HCT116 (cell line): ENCODE measurements around the gene DNASE1L1. TPM values are rescaled to one million over a fixed set of nuclear protein-coding genes. Genes with fewer than 3 reads are reported as not detected.

Experiments
- ATAC-seq: fragments of 200-7000 bp; cut with Tn5 transposase; 2 replicates; pipeline ENCODE4 v1.9.1; 2020; ENCODE audit warnings: mild to moderate bottlenecking, moderate library complexity
- BruUV-seq: library from RNA; stranded (reverse); fragments of 400-500 nt; replicated peaks from 2 replicates; lab custom pipeline; 2021; lab: Mats Ljungman, UMichigan
- CTCF ChIA-PET: fragments of 300-600 bp; sonication (Branson Sonifier 250); formaldehyde crosslinking; loops from one replicate; lab custom pipeline; 2021; ENCODE audit warnings: antibody characterized with exemption; lab: Charles Lee
- POLR2A ChIA-PET: fragments of 300-600, 350-600 bp; sonication (Branson Sonifier 250); formaldehyde crosslinking; loops from one replicate; lab custom pipeline; 2021; ENCODE audit warnings: antibody characterized with exemption; lab: Charles Lee
- RAD21 ChIA-PET, 2 experiments: fragments of 300-600 bp; sonication (Branson Sonifier 250); formaldehyde crosslinking; loops; one replicate each; lab custom pipeline; 2023; ENCODE audit warnings: low total read pairs in 2 of 2; ENCODE audit not compliant: uncharacterized antibody in 2 of 2, unreplicated experiment in 2 of 2, low non-redundant PET in 1 of 2; lab: Charles Lee
- DNase-seq: peaks from one replicate; pipeline ENCODE4 v3.0.0-alpha.2; 2010; ENCODE audit warnings: low read depth, low spot score
- H2AFZ ChIP-seq: fragments of 200-600 bp; shearing (Covaris generic), sonication (generic); 2 replicates; pipeline ENCODE4 v1.6.1; 2017; ENCODE audit warnings: low read depth, mixed run types, mixed read lengths, antibody characterized with exemption, low read length; ENCODE audit not compliant: poor library complexity, severe bottlenecking
- H3K27ac ChIP-seq: 2 replicates; pipeline ENCODE4 v1.5.1; 2012; ENCODE audit warnings: low read depth, low read length
- H3K27me3 ChIP-seq: fragments of 200-600 bp; sonication (generic); 2 replicates; pipeline ENCODE4 v1.6.1; 2016; ENCODE audit warnings: mixed run types, low read length, mixed read lengths; ENCODE audit not compliant: insufficient read depth
- H3K36me3 ChIP-seq, 2 experiments: fragments of 200-500 bp in 1 of 2; fragments of 200-600 bp in 1 of 2; sonication (Bioruptor generic) in 1 of 2; sonication (generic) in 1 of 2; 2 replicates each; pipeline versions ENCODE4 v1.5.1 to v1.6.1; 2014 to 2016; ENCODE audit warnings: low read length in 2 of 2, inconsistent platforms in 1 of 2, mixed read lengths in 1 of 2, mixed run types in 1 of 2; ENCODE audit not compliant: insufficient read depth in 2 of 2, control insufficient read depth in 1 of 2
- H3K4me1 ChIP-seq, 2 experiments: fragments of 200-600 bp in 1 of 2; sonication (generic) in 1 of 2; 2 replicates each; pipeline versions ENCODE4 v1.5.1 to v1.6.1; 2012 to 2017; ENCODE audit warnings: low read length in 2 of 2, inconsistent platforms in 1 of 2, mild to moderate bottlenecking in 1 of 2, mixed read lengths in 1 of 2, mixed run types in 1 of 2, moderate library complexity in 1 of 2; ENCODE audit not compliant: insufficient read depth in 2 of 2, control insufficient read depth in 1 of 2
- H3K4me2 ChIP-seq: fragments of 200-600 bp; sonication (generic); 2 replicates; pipeline ENCODE4 v1.6.1; 2017; ENCODE audit warnings: mixed run types, low read length, mixed read lengths
- H3K4me3 ChIP-seq, 2 experiments: fragments of 200-600 bp in 1 of 2; sonication (generic) in 1 of 2; replicated peaks in 1 of 2; 2 replicates each; pipeline ENCODE4 v1.5.1; 2011 to 2016; ENCODE audit warnings: low read length in 2 of 2, control low read depth in 1 of 2, low read depth in 1 of 2, mild to moderate bottlenecking in 1 of 2, mixed read lengths in 1 of 2, mixed run types in 1 of 2
- H3K79me2 ChIP-seq: fragments of 200-600 bp; sonication (generic); 2 replicates; pipeline ENCODE4 v1.6.1; 2017; ENCODE audit warnings: mild to moderate bottlenecking, mixed run types, low read length, moderate library complexity, mixed read lengths; ENCODE audit not compliant: insufficient read depth
- H3K9ac ChIP-seq: fragments of 200-600 bp; sonication (generic); 2 replicates; pipeline ENCODE4 v1.6.1; 2016; ENCODE audit warnings: low read length, mixed read lengths
- H3K9me2 ChIP-seq: fragments of 200-600 bp; sonication (generic), shearing (Covaris generic); 2 replicates; pipeline ENCODE4 v1.6.1; 2017; ENCODE audit warnings: mixed run types, mild to moderate bottlenecking, moderate library complexity; ENCODE audit not compliant: insufficient read depth
- H3K9me3 ChIP-seq, 2 experiments: fragments of 200-500 bp in 1 of 2; fragments of 200-600 bp in 1 of 2; sonication (Bioruptor generic) in 1 of 2; sonication (generic) in 1 of 2; 2 replicates each; pipeline ENCODE4 v1.6.1; 2014 to 2017; ENCODE audit warnings: low read length in 2 of 2, mixed read lengths in 2 of 2, inconsistent platforms in 1 of 2, low read depth in 1 of 2, mild to moderate bottlenecking in 1 of 2, mixed run types in 1 of 2, moderate library complexity in 1 of 2; ENCODE audit not compliant: control insufficient read depth in 1 of 2, insufficient read depth in 1 of 2
- H4K20me1 ChIP-seq: fragments of 200-600 bp; sonication (generic), shearing (Covaris generic); 2 replicates; pipeline ENCODE4 v1.6.1; 2017; ENCODE audit warnings: mixed run types, mild to moderate bottlenecking, moderate library complexity; ENCODE audit not compliant: insufficient read depth
- CBX3 ChIP-seq: IDR thresholded peaks from 2 replicates; pipeline ENCODE4 v1.6.1; 2012; ENCODE audit warnings: low read depth
- EZH2 ChIP-seq: fragments of 200-600 bp; sonication (generic); IDR thresholded peaks from 2 replicates; pipeline ENCODE4 v1.6.1; 2017; ENCODE audit warnings: antibody characterized with exemption, mixed run types
- FOSL1 ChIP-seq: IDR thresholded peaks from 2 replicates; pipeline ENCODE4 v1.6.1; 2012; ENCODE audit warnings: low read depth
- RAD21 ChIP-seq: IDR thresholded peaks from 2 replicates; pipeline ENCODE4 v1.6.1; 2012; ENCODE audit warnings: low read depth, mild to moderate bottlenecking
- ZNF274 ChIP-seq: fragments of 200-500 bp; sonication (Bioruptor generic); IDR thresholded peaks from 2 replicates; pipeline ENCODE4 v1.6.1; 2014; ENCODE audit warnings: mild to moderate bottlenecking, low read depth, low read length, inconsistent platforms
- intact Hi-C: fragments of 100-400 bp; cut with micrococcal nuclease; formaldehyde crosslinking; loops from 2 replicates; pipeline ENCODE4 v1.10.0; 2022
- microRNA-seq: library from miRNA; unstranded; fragments of <30 nt; microRNA quantifications from one replicate; pipeline ENCODE4, GENCODE V29; 2016; ENCODE audit warnings: borderline number of aligned reads
- total RNA-seq: library from RNA; stranded (reverse); gene quantifications from one replicate; pipeline ENCODE4 v1.2.1, GENCODE V29; 2021; ENCODE audit not compliant: unreplicated experiment
- TF ChIP-seq, protein P1 (sequence below): IDR thresholded peaks from 2 replicates; pipeline ENCODE4 v1.6.1; 2012

DNASE1L1 gene
- total RNA-seq, 1 experiment from 2014 or later = 16.5 TPM

DNA sequence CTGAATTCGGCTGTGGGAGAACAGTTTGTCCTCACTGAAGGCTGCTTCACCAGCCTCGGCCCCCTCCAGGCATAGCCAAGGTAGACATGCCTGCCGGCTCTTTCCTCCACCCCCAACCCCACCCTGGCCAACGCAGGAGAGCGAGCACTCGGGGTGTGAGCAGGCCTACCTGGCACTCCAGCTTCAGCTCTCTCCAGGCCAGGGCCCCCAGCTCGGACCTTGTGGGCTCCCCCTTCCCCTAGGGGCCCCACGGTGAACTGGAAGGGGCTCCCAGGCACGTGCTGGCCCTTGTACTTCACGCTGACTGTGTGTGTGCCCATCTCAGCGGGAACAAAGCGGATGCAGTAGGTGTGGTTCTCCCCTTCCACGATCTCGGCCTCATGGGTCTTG lies 57.0 kb downstream of the DNASE1L1 start:
- H3K4me1 ChIP-seq = no peaks in the 10 kb centered on the region
- H3K9me3 ChIP-seq = no peaks in the 10 kb centered on the region
- RAD21 ChIA-PET = no interaction called here
- H4K20me1 ChIP-seq = no peaks in the 10 kb centered on the region
- CTCF ChIA-PET = no interaction called here
- no peak overlapping the region for H3K9ac ChIP-seq
- no peak overlapping the region for H3K4me2 ChIP-seq
- no peak overlapping the region for H2AFZ ChIP-seq
- no peak overlapping the region for H3K4me3 ChIP-seq
- DNase-seq = no peak
- no TSS peak for BruUV-seq
- no peaks in the 10 kb centered on the region for H3K79me2 ChIP-seq
- H3K36me3 ChIP-seq = peaks cover 6 to 8% of the 10 kb centered on the region in 2 experiments; a peak in 2 of 4 replicates
- no peak for TF ChIP-seq CBX3
- TF ChIP-seq RAD21 = no peak
- TF ChIP-seq EZH2 = no peak
- TF ChIP-seq FOSL1 = no peak
- TF ChIP-seq, protein P1, sequence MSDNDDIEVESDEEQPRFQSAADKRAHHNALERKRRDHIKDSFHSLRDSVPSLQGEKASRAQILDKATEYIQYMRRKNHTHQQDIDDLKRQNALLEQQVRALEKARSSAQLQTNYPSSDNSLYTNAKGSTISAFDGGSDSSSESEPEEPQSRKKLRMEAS = no peak
- TF ChIP-seq ZNF274 = no peak
- H3K9me2 ChIP-seq = no peaks in the 10 kb centered on the region
- no peaks in the 10 kb centered on the region for H3K27me3 ChIP-seq
- intact Hi-C loops = no loop called here
- POLR2A ChIA-PET = no interaction called here
- no peak overlapping the region for H3K27ac ChIP-seq
- no peak for ATAC-seq

Small RNA genes within 50 kb of the gene (microRNA-seq; reads per million reads assigned to microRNA genes)
- not detected for gene MIR6858

Other genes starting within 250 kb of the DNASE1L1 start
- not detected for gene OPN1MW, start 226.7 kb downstream of the DNASE1L1 start, total RNA-seq
- not detected for gene OPN1MW2, start 189.5 kb downstream of the DNASE1L1 start, total RNA-seq
- not detected for gene OPN1MW3, start 151.7 kb downstream of the DNASE1L1 start, total RNA-seq
- gene TEX28, start 114.1 kb downstream of the DNASE1L1 start, total RNA-seq = not detected
- 0.34 TPM for gene TKTL1, start 113.5 kb downstream of the DNASE1L1 start, total RNA-seq
- gene FLNA, start 34.6 kb downstream of the DNASE1L1 start, total RNA-seq = 546 TPM
- gene EMD, start 30.0 kb downstream of the DNASE1L1 start, total RNA-seq = 102 TPM
- gene RPL10, start 10.9 kb downstream of the DNASE1L1 start, total RNA-seq = 3,069 TPM
- 28.0 TPM for gene TAFAZZIN, start 2.3 kb upstream of the DNASE1L1 start, total RNA-seq
- 53.4 TPM for gene ATP6AP1, start 19.4 kb upstream of the DNASE1L1 start, total RNA-seq
- gene GDI1, start 27.9 kb upstream of the DNASE1L1 start, total RNA-seq = 122 TPM
- gene FAM50A, start 34.9 kb upstream of the DNASE1L1 start, total RNA-seq = 46.5 TPM
- 89.3 TPM for gene PLXNA3, start 49.0 kb upstream of the DNASE1L1 start, total RNA-seq
- gene LAGE3, start 70.0 kb upstream of the DNASE1L1 start, total RNA-seq = 42.8 TPM
- 37.4 TPM for gene UBL4A, start 77.4 kb upstream of the DNASE1L1 start, total RNA-seq
- gene SLC10A3, start 81.4 kb upstream of the DNASE1L1 start, total RNA-seq = 16.2 TPM
- gene FAM3A, start 107.0 kb upstream of the DNASE1L1 start, total RNA-seq = 15.6 TPM
- gene G6PD, start 137.6 kb upstream of the DNASE1L1 start, total RNA-seq = 109 TPM
- 24.0 TPM for gene IKBKG, start 138.4 kb upstream of the DNASE1L1 start, total RNA-seq
- not detected for gene CTAG1A, start 175.9 kb upstream of the DNASE1L1 start, total RNA-seq
- gene CTAG1B, start 210.0 kb upstream of the DNASE1L1 start, total RNA-seq = not detected
- not detected for gene CTAG2, start 244.3 kb upstream of the DNASE1L1 start, total RNA-seq